ENCODE results near the gene PKD1.

DNA sequence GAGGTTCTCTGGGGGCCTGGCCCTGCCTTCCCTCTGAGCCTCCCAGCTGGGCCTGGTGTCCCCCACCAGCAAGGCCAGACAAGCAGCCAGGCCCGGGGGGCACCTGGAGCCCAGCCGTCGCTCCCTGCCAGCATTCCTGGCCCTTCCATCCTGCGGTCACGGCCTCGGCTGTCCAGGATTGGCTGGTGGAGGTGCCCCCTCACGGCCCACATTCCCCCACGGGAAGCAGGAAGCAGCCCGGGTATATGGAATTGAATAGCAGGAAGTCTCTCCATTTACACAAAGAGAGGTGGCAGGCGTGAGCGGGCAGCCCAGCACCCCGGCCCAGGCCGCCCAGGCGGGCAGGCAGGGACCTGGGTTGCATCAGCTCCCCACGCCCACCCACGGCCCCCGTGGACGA lies 34.4 kb upstream of the PKD1 start:
- TF ChIP-seq POLR2AphosphoS5 (IDR thresholded peaks at IDR 0.05): no peak
- TF ChIP-seq, protein P1, sequence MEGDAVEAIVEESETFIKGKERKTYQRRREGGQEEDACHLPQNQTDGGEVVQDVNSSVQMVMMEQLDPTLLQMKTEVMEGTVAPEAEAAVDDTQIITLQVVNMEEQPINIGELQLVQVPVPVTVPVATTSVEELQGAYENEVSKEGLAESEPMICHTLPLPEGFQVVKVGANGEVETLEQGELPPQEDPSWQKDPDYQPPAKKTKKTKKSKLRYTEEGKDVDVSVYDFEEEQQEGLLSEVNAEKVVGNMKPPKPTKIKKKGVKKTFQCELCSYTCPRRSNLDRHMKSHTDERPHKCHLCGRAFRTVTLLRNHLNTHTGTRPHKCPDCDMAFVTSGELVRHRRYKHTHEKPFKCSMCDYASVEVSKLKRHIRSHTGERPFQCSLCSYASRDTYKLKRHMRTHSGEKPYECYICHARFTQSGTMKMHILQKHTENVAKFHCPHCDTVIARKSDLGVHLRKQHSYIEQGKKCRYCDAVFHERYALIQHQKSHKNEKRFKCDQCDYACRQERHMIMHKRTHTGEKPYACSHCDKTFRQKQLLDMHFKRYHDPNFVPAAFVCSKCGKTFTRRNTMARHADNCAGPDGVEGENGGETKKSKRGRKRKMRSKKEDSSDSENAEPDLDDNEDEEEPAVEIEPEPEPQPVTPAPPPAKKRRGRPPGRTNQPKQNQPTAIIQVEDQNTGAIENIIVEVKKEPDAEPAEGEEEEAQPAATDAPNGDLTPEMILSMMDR (IDR thresholded peaks at IDR 0.05): no peak
- peak; percentile 8 to 12 for TF ChIP-seq POLR2A (IDR thresholded peaks at IDR 0.05)
- no peak for TF ChIP-seq EP300 (IDR thresholded peaks at IDR 0.05)
